ENCODE measurements around the gene LALBA. TPM values are rescaled to one million over a fixed set of nuclear protein-coding genes. Genes with fewer than 3 reads are reported as not detected.

LALBA gene
- total and polyA plus RNA-seq, 2 of the 8 experiments (the other 6 are each of a cell fraction or from before 2014, with no cell fraction given): not detected

DNA sequence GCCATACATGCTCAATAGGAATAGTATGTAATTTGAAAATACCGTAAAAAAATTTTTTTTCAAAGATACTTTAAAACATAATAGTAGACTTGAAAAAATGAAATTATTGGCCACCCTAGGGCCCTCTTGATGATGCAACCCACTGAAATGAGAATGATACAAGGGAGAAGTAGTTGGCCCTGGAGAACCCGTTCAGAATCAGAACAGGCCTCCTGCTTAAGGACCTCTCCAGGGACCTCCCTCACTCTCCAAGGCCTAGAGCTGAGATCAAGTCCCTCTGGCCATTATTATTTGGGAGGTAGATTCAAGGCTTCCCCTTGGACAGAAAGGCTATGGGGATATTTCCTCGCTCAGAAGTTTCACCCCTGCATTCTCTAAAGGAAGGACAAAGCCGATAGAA is 11.9 kb downstream of the LALBA start (continued):
- TF ChIP-seq, protein P1, sequence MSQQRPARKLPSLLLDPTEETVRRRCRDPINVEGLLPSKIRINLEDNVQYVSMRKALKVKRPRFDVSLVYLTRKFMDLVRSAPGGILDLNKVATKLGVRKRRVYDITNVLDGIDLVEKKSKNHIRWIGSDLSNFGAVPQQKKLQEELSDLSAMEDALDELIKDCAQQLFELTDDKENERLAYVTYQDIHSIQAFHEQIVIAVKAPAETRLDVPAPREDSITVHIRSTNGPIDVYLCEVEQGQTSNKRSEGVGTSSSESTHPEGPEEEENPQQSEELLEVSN (IDR thresholded peaks at IDR 0.05): no peak

All from H1 (cell line).